SK-N-MC (cell line): ENCODE measurements around the gene SLC9A4.

Experiments
- EZH2 ChIP-seq: fragments of 200-600 bp; sonication (generic); IDR thresholded peaks from one replicate; pipeline ENCODE4 v1.6.1; 2017; ENCODE audit warnings: antibody characterized with exemption
- POLR2AphosphoS5 ChIP-seq: IDR thresholded peaks from 2 replicates; pipeline ENCODE4 v1.6.1; 2012; ENCODE audit warnings: mild to moderate bottlenecking, low read depth, low read length, borderline replicate concordance

- no peak for TF ChIP-seq POLR2AphosphoS5
- TF ChIP-seq EZH2: no peak
Observed at GRCh38 chr2:102435741-102436140, 37.3 kb upstream of the SLC9A4 start.
